ENCODE measurements around the gene ANXA6. TPM values are rescaled to one million over a fixed set of nuclear protein-coding genes. Genes with fewer than 3 reads are reported as not detected.

Gene ANXA6
- total and polyA plus RNA-seq, 9 of the 15 experiments (the other 6 are each of a cell fraction or from before 2014, with no cell fraction given) = 0.70 to 13.2 (median 8.3) TPM

- no TSS peak for BruUV-seq (replicated peaks)
- TF ChIP-seq ZBTB34 (CRISPR knock-in tag; IDR thresholded peaks at IDR 0.05) (no peak), HMGXB4 (CRISPR knock-in tag; IDR thresholded peaks at IDR 0.05) (no peak), RB1 (IDR thresholded peaks at IDR 0.05; ENCODE audit: low read depth) (no peak), NR3C1 (CRISPR knock-in tag; IDR thresholded peaks at IDR 0.05) (no peak), ZNF277 (CRISPR knock-in tag; IDR thresholded peaks at IDR 0.05; ENCODE audit: borderline replicate concordance) (no peak), SP2 (IDR thresholded peaks at IDR 0.05; ENCODE audit: extremely low read depth, low read depth, low read length, poor library complexity, severe bottlenecking) (no peak), PURB (CRISPR knock-in tag; IDR thresholded peaks at IDR 0.05; ENCODE audit: low read depth) (no peak), ZNF398 (CRISPR knock-in tag; IDR thresholded peaks at IDR 0.05) (no peak), CREB3L1 (IDR thresholded peaks at IDR 0.05; ENCODE audit: borderline replicate concordance, low read depth) (no peak), ZNF165 (CRISPR knock-in tag; IDR thresholded peaks at IDR 0.05; ENCODE audit: borderline replicate concordance) (no peak), FOXA1 (IDR thresholded peaks at IDR 0.05; ENCODE audit: borderline replicate concordance) (no peak), KLF1 (tag; IDR thresholded peaks at IDR 0.05) (no peak), ELF1 (tag; IDR thresholded peaks at IDR 0.05) (no peak), ZNF140 (CRISPR knock-in tag; IDR thresholded peaks at IDR 0.05) (no peak), SRSF3 (IDR thresholded peaks at IDR 0.05; ENCODE audit: insufficient read depth, low read length) (no peak)
These were observed 96.8 kb downstream of the ANXA6 start for GRCh38 chr5:151060742-151061141.

More at GRCh38 chr5:151060742-151061141, 96.8 kb downstream of the ANXA6 start:
- no peak overlapping the region for H3K9ac ChIP-seq (ENCODE audit: insufficient read depth in 1 of 2, low read depth in 2 of 2, low read length in 2 of 2)
- intact Hi-C loops (cut with micrococcal nuclease) = no loop called here
- peaks cover 9% of the 10 kb centered on the region; the same call in 2 of the 3 replicates for H3K79me2 ChIP-seq (ENCODE audit: control insufficient read depth, insufficient read depth, low read length)
- H3K4me2 ChIP-seq (ENCODE audit: insufficient read depth, low read length) = no peak overlapping the region
- 87% methylated on average over 6 of the region's 6 CpGs for WGBS (ENCODE audit: insufficient coverage, low coverage, missing lambda C conversion rate)
- peaks cover 53% of the 10 kb centered on the region; the same call in 2 of the 3 replicates for H3K36me3 ChIP-seq (ENCODE audit: control insufficient read depth, insufficient read depth, low read length)
- ATAC-seq (no peak), FAIRE-seq (no peak), DNase-seq (ENCODE audit: extremely low read depth in 1 of 4, low spot score in 3 of 4) (no peak)
- H3K9me3 ChIP-seq (replicated peaks; ENCODE audit: control insufficient read depth, insufficient read depth, low read depth, low read length) = no peaks in the 10 kb centered on the region
- H3K27ac ChIP-seq (ENCODE audit: extremely low read depth, low read depth, low read length) = no peak overlapping the region
- peaks cover 21% of the 10 kb centered on the region for H4K20me1 ChIP-seq (replicated peaks; ENCODE audit: control insufficient read depth, insufficient read depth, low read length)
- ChIA-PET CTCF (ENCODE audit: low intra/inter-chr PET ratio) (no interaction called here), POLR2A (interaction anchor here (0.7 to 1.2 kb wide), 2 partner anchors 9 kb away, joined by 3 read pairs; no protein-coding TSS in a partner anchor)
- no peaks in the 10 kb centered on the region for H3K27me3 ChIP-seq (ENCODE audit: control insufficient read depth in 2 of 2, insufficient read depth in 2 of 2, low read length in 2 of 2)
- H2AFZ ChIP-seq (ENCODE audit: low read depth, low read length) = no peak overlapping the region
- H3K4me1 ChIP-seq (replicated peaks in 1 of 2; ENCODE audit: control insufficient read depth in 2 of 2, insufficient read depth in 2 of 2, low read length in 2 of 2) = peaks cover 11 to 22% of the 10 kb centered on the region in 2 experiments
- peaks cover 17% of the 10 kb centered on the region for H3K9me1 ChIP-seq (ENCODE audit: control insufficient read depth, insufficient read depth, low read length)
- H3K4me3 ChIP-seq = no peak overlapping the region
- in situ Hi-C loops (cut with MboI) = no loop called here
